K562 (cell line): ENCODE data around the gene NR0B1.

Source experiments
- ARNT ChIP-seq, 2 experiments: fragments of 450-650 bp; IDR thresholded peaks; 2 replicates each; pipeline ENCODE4 v1.6.1; 2016; ENCODE audit warnings: mild to moderate bottlenecking in 1 of 2
- BRCA1 ChIP-seq, 2 experiments: fragments of 450-650 bp in 1 of 2; sonication (generic) in 1 of 2; formaldehyde crosslinking in 1 of 2; IDR thresholded peaks; 2 replicates each; pipeline versions ENCODE4 v1.5.0 to v1.6.1; 2017 to 2020; ENCODE audit warnings: mild to moderate bottlenecking in 1 of 2, missing genetic modification reagents in 1 of 2
- CCAR2 ChIP-seq: fragments of 200-400 bp; formaldehyde crosslinking; IDR thresholded peaks from 2 replicates; pipeline ENCODE4 v1.6.1; 2017; ENCODE audit warnings: mild to moderate bottlenecking, low read depth, low read length
- FOSL1 ChIP-seq: fragments of 200-800 bp; sonication (Bioruptor generic); conservative IDR thresholded peaks from 2 replicates; pipeline ENCODE4 v1.6.1; 2016; ENCODE audit warnings: missing genetic modification characterization, missing compliant biosample characterization
- FOXK2 ChIP-seq, 2 experiments: fragments of 450-650 bp; IDR thresholded peaks in 1 of 2; conservative IDR thresholded peaks in 1 of 2; 2 replicates each; pipeline ENCODE4 v1.6.1; 2016; ENCODE audit warnings: low read depth in 2 of 2, mild to moderate bottlenecking in 1 of 2
- JUN ChIP-seq, 2 experiments: sonication (generic) in 1 of 2; formaldehyde crosslinking in 1 of 2; IDR thresholded peaks; 2 replicates each; pipeline versions ENCODE4 v1.6.1 to v1.8.0; 2012 to 2022; ENCODE audit warnings: borderline replicate concordance in 2 of 2, mild to moderate bottlenecking in 2 of 2, improper control_type of control experiment in 1 of 2, low read depth in 1 of 2, low read length in 1 of 2, missing genetic modification reagents in 1 of 2
- RAD21 ChIP-seq, 2 experiments: fragments of 250-450 bp in 1 of 2; fragments of 450-650 bp in 1 of 2; sonication (Bioruptor Pico) in 1 of 2; formaldehyde crosslinking in 1 of 2; IDR thresholded peaks in 1 of 2; conservative IDR thresholded peaks in 1 of 2; 2 replicates each; pipeline versions ENCODE4 v1.4.0 to v1.8.0; 2020 to 2022; ENCODE audit warnings: mild to moderate bottlenecking in 2 of 2, moderate library complexity in 1 of 2
- TAF7 ChIP-seq: fragments of 450-650 bp; IDR thresholded peaks from 2 replicates; pipeline ENCODE4 v1.6.1; 2016; ENCODE audit warnings: missing genetic modification characterization, missing compliant biosample characterization
- ZBTB1 ChIP-seq: sonication (generic); formaldehyde crosslinking; IDR thresholded peaks from 2 replicates; pipeline ENCODE4 v1.8.1; 2023; ENCODE audit warnings: missing genetic modification reagents, low read depth, mild to moderate bottlenecking, borderline replicate concordance

DNA sequence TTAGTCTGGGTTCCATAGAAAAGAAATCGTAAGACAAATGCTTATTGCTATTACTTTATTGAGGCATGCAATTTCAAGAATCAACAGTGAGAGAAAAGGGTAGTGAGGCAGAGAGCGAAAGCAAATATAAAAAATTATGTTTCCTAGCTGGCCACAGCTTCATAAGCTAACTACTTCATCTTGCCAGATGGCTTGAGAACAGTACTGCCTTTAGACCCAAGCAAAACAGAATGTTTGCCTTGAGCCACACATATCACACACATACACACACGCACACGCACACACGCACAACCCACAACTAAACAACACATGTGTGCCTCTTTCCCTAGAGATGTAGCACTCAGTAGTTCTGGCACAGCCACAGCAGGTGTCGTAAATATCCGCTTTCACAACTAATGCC, 31.6 kb upstream of the NR0B1 start:
- TF ChIP-seq ARNT (IDR thresholded peaks at IDR 0.05) (no peak), BRCA1 (IDR thresholded peaks at IDR 0.05) (no peak), BRCA1 (CRISPR knock-in tag; IDR thresholded peaks at IDR 0.05) (no peak), RAD21 (CRISPR knock-in tag; conservative IDR thresholded peaks at IDR 0.05 in 1 of 2, IDR thresholded peaks at IDR 0.05 in 1 of 2) (no peak), CCAR2 (no peak), JUN (IDR thresholded peaks at IDR 0.05; ENCODE audit: borderline replicate concordance, low read depth, low read length) (no peak), JUN (CRISPR knock-in tag; IDR thresholded peaks at IDR 0.05; ENCODE audit: borderline replicate concordance) (no peak), FOSL1 (tag) (no peak), TAF7 (no peak), ZBTB1 (CRISPR knock-in tag) (no peak), FOXK2 (conservative IDR thresholded peaks at IDR 0.05 in 1 of 2, IDR thresholded peaks at IDR 0.05 in 1 of 2; ENCODE audit: low read depth in 2 of 2) (no peak)
